DOHH2 (cell line): Measurements from ENCODE around the gene ALS2CL.

ENCODE experiments used
- H3F3A ChIP-seq: fragments of 200-600 bp; sonication (generic), shearing (Covaris generic); 2 replicates; pipeline ENCODE4 v1.6.0; 2016; ENCODE audit warnings: antibody characterized with exemption, mild to moderate bottlenecking; ENCODE audit not compliant: control insufficient read depth, insufficient read depth
- H3K27ac ChIP-seq: fragments of 200-600 bp; sonication (generic); 2 replicates; pipeline ENCODE4 v1.5.1; 2014; ENCODE audit warnings: low read depth, mild to moderate bottlenecking, low read length, moderate library complexity
- H3K27me3 ChIP-seq: fragments of 200-600 bp; sonication (generic); 2 replicates; pipeline ENCODE4 v1.6.1; 2014; ENCODE audit warnings: mild to moderate bottlenecking, low read length, mixed read lengths; ENCODE audit not compliant: control insufficient read depth
- H3K36me3 ChIP-seq: fragments of 200-600 bp; sonication (generic); 2 replicates; pipeline ENCODE4 v1.6.1; 2014; ENCODE audit warnings: mild to moderate bottlenecking, low read length, moderate library complexity, mixed read lengths; ENCODE audit not compliant: control insufficient read depth
- H3K4me1 ChIP-seq: fragments of 200-600 bp; sonication (generic); 2 replicates; pipeline ENCODE4 v1.6.1; 2014; ENCODE audit warnings: mild to moderate bottlenecking, low read length, mixed read lengths; ENCODE audit not compliant: control insufficient read depth
- H3K4me2 ChIP-seq: fragments of 200-600 bp; sonication (generic); 2 replicates; pipeline ENCODE4 v1.6.0; 2014; ENCODE audit warnings: mild to moderate bottlenecking, low read length, moderate library complexity
- H3K4me3 ChIP-seq: fragments of 200-600 bp; sonication (generic); 2 replicates; pipeline ENCODE4 v1.5.1; 2014; ENCODE audit warnings: mild to moderate bottlenecking, low read length, mixed read lengths
- H3K79me2 ChIP-seq: fragments of 200-600 bp; sonication (generic); 2 replicates; pipeline ENCODE4 v1.6.1; 2014; ENCODE audit warnings: mild to moderate bottlenecking, low read length, mixed read lengths; ENCODE audit not compliant: control insufficient read depth
- H3K9me2 ChIP-seq: fragments of 200-600 bp; sonication (generic); replicated peaks from 2 replicates; pipeline ENCODE4 v1.6.1; 2014; ENCODE audit warnings: mild to moderate bottlenecking, low read length, mixed read lengths; ENCODE audit not compliant: control insufficient read depth
- H3K9me3 ChIP-seq: fragments of 200-600 bp; sonication (generic); 2 replicates; pipeline ENCODE4 v1.6.1; 2014; ENCODE audit warnings: antibody characterized with exemption, low read length, mixed read lengths; ENCODE audit not compliant: control insufficient read depth, insufficient read depth
- H4K20me1 ChIP-seq: fragments of 200-600 bp; sonication (generic); 2 replicates; pipeline ENCODE4 v1.6.0; 2014; ENCODE audit warnings: low read depth, mild to moderate bottlenecking, antibody characterized with exemption, low read length, moderate library complexity; ENCODE audit not compliant: control insufficient read depth, insufficient read depth
- CTCF ChIP-seq: fragments of 200-600 bp; sonication (generic); IDR thresholded peaks from one replicate; pipeline ENCODE4 v1.5.1; 2014; ENCODE audit warnings: antibody characterized with exemption, mild to moderate bottlenecking, low read depth, low read length; ENCODE audit not compliant: poor library complexity, severe bottlenecking
- EZH2phosphoT487 ChIP-seq: fragments of 200-600 bp; sonication (generic); IDR thresholded peaks from 2 replicates; pipeline ENCODE4 v1.6.1; 2017; ENCODE audit warnings: borderline replicate concordance, mild to moderate bottlenecking, antibody characterized with exemption, low read length, moderate library complexity, mixed read lengths

Gene ALS2CL

DNA sequence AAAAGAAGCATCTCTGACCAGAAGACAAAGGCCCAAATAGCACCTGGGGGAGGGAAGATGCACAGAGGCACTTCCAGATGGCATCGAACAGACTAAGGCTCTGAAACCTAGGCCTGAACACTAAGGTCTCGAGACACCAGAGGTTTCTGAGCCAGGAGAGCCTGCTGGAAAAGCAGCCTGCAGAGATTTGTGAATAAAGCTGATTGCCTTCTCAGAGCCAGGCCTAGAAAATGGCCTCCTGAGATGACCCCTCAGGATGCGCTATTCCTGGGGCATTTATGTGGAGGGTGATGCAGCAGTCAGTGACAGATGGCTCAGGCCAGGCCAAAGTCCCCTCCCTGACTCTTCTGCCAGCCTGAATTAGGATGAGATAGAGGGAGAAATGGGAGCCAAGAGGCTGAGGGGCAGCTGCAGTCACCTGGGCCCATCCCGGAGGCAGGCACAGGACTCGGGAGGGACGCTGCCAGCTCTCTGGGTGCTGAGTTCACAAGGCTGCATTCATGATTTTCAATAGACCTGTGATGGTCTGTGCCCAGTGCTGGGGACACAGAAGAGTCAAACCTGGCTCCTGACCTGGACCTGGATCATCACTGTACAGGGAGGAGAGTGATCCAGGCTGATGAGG is 17.3 kb upstream of the ALS2CL start:
- H3K4me1 ChIP-seq, result no peaks in the 10 kb centered on the region
- H3K9me3 ChIP-seq, result no peaks in the 10 kb centered on the region
- H4K20me1 ChIP-seq, result no peaks in the 10 kb centered on the region
- no peaks in the 10 kb centered on the region for H3K27me3 ChIP-seq
- no peak overlapping the region for H3K4me3 ChIP-seq
- no peak overlapping the region for H3K4me2 ChIP-seq
- no peaks in the 10 kb centered on the region for H3K36me3 ChIP-seq
- no peak overlapping the region for H3K27ac ChIP-seq
- no peaks in the 10 kb centered on the region for H3K9me2 ChIP-seq
- H3F3A ChIP-seq, result no peaks in the 10 kb centered on the region
- TF ChIP-seq EZH2phosphoT487 (no peak), CTCF (no peak)
- H3K79me2 ChIP-seq, result no peaks in the 10 kb centered on the region

DNA sequence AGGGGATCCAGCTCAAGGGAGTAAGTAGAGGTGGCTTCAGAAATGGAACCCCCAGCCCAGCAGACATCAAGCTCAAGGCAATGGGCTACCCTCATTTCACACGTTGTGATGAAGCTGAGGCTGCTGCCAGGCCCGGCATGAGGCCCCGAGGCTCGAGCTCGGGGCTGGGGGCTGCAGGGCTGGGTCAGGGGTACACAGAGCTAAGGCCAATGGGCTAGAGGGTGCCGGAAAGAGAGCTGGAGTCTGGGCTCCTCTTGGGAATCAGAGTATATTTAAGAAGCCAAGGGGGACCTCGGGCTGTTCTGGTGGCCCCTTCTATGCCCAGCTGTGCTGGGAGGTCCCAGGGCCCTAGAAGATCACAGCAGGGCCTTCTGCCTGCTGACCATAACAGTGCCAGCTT is 16.8 kb upstream of the ALS2CL start:
- TF ChIP-seq CTCF, result no peak
- no peak for TF ChIP-seq EZH2phosphoT487

DNA sequence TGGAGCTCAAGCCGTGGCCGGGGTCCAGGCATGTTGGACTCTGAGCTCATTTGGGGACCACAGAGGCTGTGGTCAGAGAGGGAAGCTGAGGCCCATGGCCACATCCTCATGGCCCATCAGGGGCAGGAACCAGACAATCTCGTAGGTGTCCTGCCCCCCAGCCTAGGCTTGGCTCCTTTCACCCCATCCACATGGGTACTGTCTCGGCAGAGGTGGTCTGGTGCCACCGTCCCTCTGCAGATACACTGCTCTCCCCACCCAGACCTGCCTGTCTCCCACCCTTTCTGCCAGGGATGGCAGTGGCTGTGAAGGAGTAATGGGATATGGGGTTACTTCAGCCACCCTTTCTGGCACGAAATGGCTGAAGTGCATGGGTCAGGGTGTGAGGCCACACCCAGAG is 16.2 kb upstream of the ALS2CL start:
- Histone ChIP-seq H3K4me1 (no peaks in the 10 kb centered on the region), H3K79me2 (no peaks in the 10 kb centered on the region), H3K27me3 (no peaks in the 10 kb centered on the region), H3K4me2 (no peak overlapping the region), H4K20me1 (no peaks in the 10 kb centered on the region), H3F3A (no peaks in the 10 kb centered on the region), H3K4me3 (no peak overlapping the region), H3K36me3 (no peaks in the 10 kb centered on the region), H3K9me3 (no peaks in the 10 kb centered on the region), H3K9me2 (no peaks in the 10 kb centered on the region), H3K27ac (no peak overlapping the region)
- TF ChIP-seq CTCF, result no peak
- TF ChIP-seq EZH2phosphoT487, result no peak

More for the DNA sequence above, 16.8 kb upstream of the ALS2CL start:
- H3K4me1 ChIP-seq, result no peaks in the 10 kb centered on the region
- H3K9me3 ChIP-seq, result no peaks in the 10 kb centered on the region
- no peak overlapping the region for H3K4me3 ChIP-seq
- H3K27ac ChIP-seq, result no peak overlapping the region
- H3K27me3 ChIP-seq, result no peaks in the 10 kb centered on the region
- no peaks in the 10 kb centered on the region for H3K9me2 ChIP-seq
- H3K4me2 ChIP-seq, result no peak overlapping the region
- H3F3A ChIP-seq, result no peaks in the 10 kb centered on the region
- H3K79me2 ChIP-seq, result no peaks in the 10 kb centered on the region
- no peaks in the 10 kb centered on the region for H4K20me1 ChIP-seq
- no peaks in the 10 kb centered on the region for H3K36me3 ChIP-seq
